ENCODE measurements around the gene ERBB4. TPM values are rescaled to one million over a fixed set of nuclear protein-coding genes. Genes with fewer than 3 reads are reported as not detected.

The ERBB4 gene
- polyA plus RNA-seq, 1 of the 3 experiments (the other 2 are of a cell fraction): 0.05 TPM

DNA sequence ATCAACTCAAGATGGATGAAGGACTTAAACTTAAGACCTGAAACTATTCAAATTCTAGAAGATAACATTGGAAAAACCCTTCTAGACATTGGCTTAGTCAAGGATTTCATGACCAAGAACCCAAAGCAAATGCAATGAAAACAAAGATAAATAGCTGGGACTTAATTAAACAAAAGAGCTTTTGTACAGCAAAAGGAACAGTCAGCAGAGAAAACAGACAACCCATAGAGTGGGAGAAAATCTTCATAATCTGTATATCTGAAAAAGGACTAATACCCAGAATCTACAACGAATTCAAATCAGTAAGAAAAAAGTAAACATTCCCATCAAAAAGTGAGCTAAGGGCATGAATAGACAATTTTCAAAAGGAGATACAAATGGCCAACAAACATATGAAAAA, 171.2 kb downstream of the ERBB4 start:
- H3K36me3 ChIP-seq (replicated peaks in 1 of 2; ENCODE audit: control insufficient read depth in 1 of 2, insufficient read depth in 2 of 2, low read length in 1 of 2): no peaks in the 10 kb centered on the region
- no peaks in the 10 kb centered on the region for H3K79me2 ChIP-seq (ENCODE audit: insufficient read depth)
- H3F3A ChIP-seq (replicated peaks; ENCODE audit: insufficient read depth): no peaks in the 10 kb centered on the region
- CTCF ChIA-PET: no interaction called here
- POLR2A ChIA-PET: no interaction called here
- TF ChIP-seq FOSL2 (IDR thresholded peaks at IDR 0.05; ENCODE audit: borderline replicate concordance, low read depth) (no peak), NFIC (IDR thresholded peaks at IDR 0.05; ENCODE audit: borderline replicate concordance) (no peak), CHD2 (IDR thresholded peaks at IDR 0.05; ENCODE audit: low read length, partially characterized antibody) (no peak), MEF2A (IDR thresholded peaks at IDR 0.05; ENCODE audit: borderline replicate concordance, low read depth) (no peak), SIN3A (IDR thresholded peaks at IDR 0.05; ENCODE audit: borderline replicate concordance, low read depth, low read length) (no peak), MXI1 (IDR thresholded peaks at IDR 0.05; ENCODE audit: low read depth, low read length) (no peak), FOXJ3 (CRISPR knock-in tag; IDR thresholded peaks at IDR 0.05) (no peak), ELF1 (IDR thresholded peaks at IDR 0.05) (no peak)
- TF ChIP-seq, protein P1, sequence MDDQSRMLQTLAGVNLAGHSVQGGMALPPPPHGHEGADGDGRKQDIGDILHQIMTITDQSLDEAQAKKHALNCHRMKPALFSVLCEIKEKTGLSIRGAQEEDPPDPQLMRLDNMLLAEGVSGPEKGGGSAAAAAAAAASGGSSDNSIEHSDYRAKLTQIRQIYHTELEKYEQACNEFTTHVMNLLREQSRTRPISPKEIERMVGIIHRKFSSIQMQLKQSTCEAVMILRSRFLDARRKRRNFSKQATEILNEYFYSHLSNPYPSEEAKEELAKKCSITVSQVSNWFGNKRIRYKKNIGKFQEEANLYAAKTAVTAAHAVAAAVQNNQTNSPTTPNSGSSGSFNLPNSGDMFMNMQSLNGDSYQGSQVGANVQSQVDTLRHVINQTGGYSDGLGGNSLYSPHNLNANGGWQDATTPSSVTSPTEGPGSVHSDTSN (IDR thresholded peaks at IDR 0.05): no peak
- TF ChIP-seq, protein P2, sequence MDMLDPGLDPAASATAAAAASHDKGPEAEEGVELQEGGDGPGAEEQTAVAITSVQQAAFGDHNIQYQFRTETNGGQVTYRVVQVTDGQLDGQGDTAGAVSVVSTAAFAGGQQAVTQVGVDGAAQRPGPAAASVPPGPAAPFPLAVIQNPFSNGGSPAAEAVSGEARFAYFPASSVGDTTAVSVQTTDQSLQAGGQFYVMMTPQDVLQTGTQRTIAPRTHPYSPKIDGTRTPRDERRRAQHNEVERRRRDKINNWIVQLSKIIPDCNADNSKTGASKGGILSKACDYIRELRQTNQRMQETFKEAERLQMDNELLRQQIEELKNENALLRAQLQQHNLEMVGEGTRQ (IDR thresholded peaks at IDR 0.05; ENCODE audit: borderline replicate concordance, low read depth, low read length): no peak
- TF ChIP-seq, protein P3, sequence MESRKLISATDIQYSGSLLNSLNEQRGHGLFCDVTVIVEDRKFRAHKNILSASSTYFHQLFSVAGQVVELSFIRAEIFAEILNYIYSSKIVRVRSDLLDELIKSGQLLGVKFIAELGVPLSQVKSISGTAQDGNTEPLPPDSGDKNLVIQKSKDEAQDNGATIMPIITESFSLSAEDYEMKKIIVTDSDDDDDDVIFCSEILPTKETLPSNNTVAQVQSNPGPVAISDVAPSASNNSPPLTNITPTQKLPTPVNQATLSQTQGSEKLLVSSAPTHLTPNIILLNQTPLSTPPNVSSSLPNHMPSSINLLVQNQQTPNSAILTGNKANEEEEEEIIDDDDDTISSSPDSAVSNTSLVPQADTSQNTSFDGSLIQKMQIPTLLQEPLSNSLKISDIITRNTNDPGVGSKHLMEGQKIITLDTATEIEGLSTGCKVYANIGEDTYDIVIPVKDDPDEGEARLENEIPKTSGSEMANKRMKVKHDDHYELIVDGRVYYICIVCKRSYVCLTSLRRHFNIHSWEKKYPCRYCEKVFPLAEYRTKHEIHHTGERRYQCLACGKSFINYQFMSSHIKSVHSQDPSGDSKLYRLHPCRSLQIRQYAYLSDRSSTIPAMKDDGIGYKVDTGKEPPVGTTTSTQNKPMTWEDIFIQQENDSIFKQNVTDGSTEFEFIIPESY (IDR thresholded peaks at IDR 0.05; ENCODE audit: borderline replicate concordance, low read depth): no peak
- TF ChIP-seq, protein P4, sequence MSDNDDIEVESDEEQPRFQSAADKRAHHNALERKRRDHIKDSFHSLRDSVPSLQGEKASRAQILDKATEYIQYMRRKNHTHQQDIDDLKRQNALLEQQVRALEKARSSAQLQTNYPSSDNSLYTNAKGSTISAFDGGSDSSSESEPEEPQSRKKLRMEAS (IDR thresholded peaks at IDR 0.05; ENCODE audit: low read depth): no peak
- H4K20me1 ChIP-seq (ENCODE audit: insufficient read depth): no peaks in the 10 kb centered on the region
- H3K9me2 ChIP-seq: no peaks in the 10 kb centered on the region
- H2AFZ ChIP-seq (ENCODE audit: low read depth): no peak overlapping the region
- DNase-seq: no peak
- H3K4me2 ChIP-seq: no peak overlapping the region
- H3K27ac ChIP-seq (ENCODE audit: low read depth in 2 of 2, low read length in 1 of 2): no peak overlapping the region
- no peak overlapping the region for H3K9ac ChIP-seq
- H3K9me3 ChIP-seq: no peaks in the 10 kb centered on the region
- WGBS (ENCODE audit: low lambda C conversion rate): 63% methylated on average over 1 of the region's 1 CpG
- no peaks in the 10 kb centered on the region for H3K27me3 ChIP-seq (ENCODE audit: insufficient read depth)
- H3K4me3 ChIP-seq (ENCODE audit: low read depth in 2 of 2, low read length in 1 of 2): no peak overlapping the region
- H3K4me1 ChIP-seq (ENCODE audit: control insufficient read depth in 1 of 2, insufficient read depth in 2 of 2, low read depth in 1 of 2, low read length in 1 of 2): peaks cover 0 to 4% of the 10 kb centered on the region in 2 experiments; a peak in 2 of 4 replicates

All from SK-N-SH (cell line).